Vagina (tissue), 2 donors: ENCODE data around the gene CRMP1.

Source experiments
- POLR2A ChIP-seq, 2 donors: fragments of 450-650 bp; IDR thresholded peaks; one replicate each; pipeline ENCODE4 v1.6.1; 2017; ENCODE audit warnings: antibody characterized with exemption in 2 of 2, mild to moderate bottlenecking in 2 of 2, moderate library complexity in 2 of 2
- POLR2AphosphoS5 ChIP-seq, 2 donors: sonication (generic); formaldehyde crosslinking; IDR thresholded peaks; one replicate each; pipeline ENCODE4 v1.9.0; 2017; ENCODE audit warnings: antibody characterized with exemption in 2 of 2, mild to moderate bottlenecking in 2 of 2, low read depth in 1 of 2; ENCODE audit not compliant: insufficient read depth in 1 of 2

GRCh38 chr4:5885733-5886132 lies 7.2 kb downstream of the CRMP1 start:
- TF ChIP-seq POLR2AphosphoS5 (IDR thresholded peaks at IDR 0.05; ENCODE audit: insufficient read depth in 1 of 2, low read depth in 1 of 2) = no peak
- no peak for TF ChIP-seq POLR2A (IDR thresholded peaks at IDR 0.05)
